GM12878 (cell line): Measurements from ENCODE around the gene CPA4. TPM values are rescaled to one million over a fixed set of nuclear protein-coding genes. Genes with fewer than 3 reads are reported as not detected.
A peak's percentile ranks its signal among the peaks of the same experiment; 100 is the strongest.

Experiments used
- BHLHE40 ChIP-seq, 2 experiments: fragments of 450-650 bp in 1 of 2; IDR thresholded peaks; 2 replicates each; pipeline ENCODE4 v1.6.1; 2011 to 2017; ENCODE audit warnings: low read depth in 2 of 2, borderline replicate concordance in 1 of 2, improper control_type of control experiment in 1 of 2, low read length in 1 of 2, mild to moderate bottlenecking in 1 of 2
- CREB1 ChIP-seq: IDR thresholded peaks from 2 replicates; pipeline ENCODE4 v1.6.1; 2012; ENCODE audit warnings: low read depth, mild to moderate bottlenecking, inconsistent platforms
- CUX1 ChIP-seq: IDR thresholded peaks from 2 replicates; pipeline ENCODE4 v1.6.1; 2012; ENCODE audit warnings: improper control_type of control experiment, low read depth, low read length; ENCODE audit not compliant: insufficient replicate concordance
- EZH2 ChIP-seq: IDR thresholded peaks from 2 replicates; pipeline ENCODE4 v1.6.1; 2012; ENCODE audit warnings: low read depth, mild to moderate bottlenecking, control low read depth, inconsistent platforms, low read length, borderline replicate concordance; ENCODE audit not compliant: control insufficient read depth
- IKZF1 ChIP-seq: fragments of 450-650 bp; conservative IDR thresholded peaks from 2 replicates; pipeline ENCODE4 v1.6.1; 2017; ENCODE audit warnings: antibody characterized with exemption, mild to moderate bottlenecking
- KLF5 ChIP-seq: fragments of 450-650 bp; IDR thresholded peaks from 2 replicates; pipeline ENCODE4 v1.6.1; 2014; ENCODE audit warnings: mild to moderate bottlenecking; ENCODE audit not compliant: partially characterized antibody
- LARP7 ChIP-seq: fragments of 450-650 bp; IDR thresholded peaks from 2 replicates; pipeline ENCODE4 v1.6.1; 2017; ENCODE audit warnings: mild to moderate bottlenecking
- PRDM15 ChIP-seq: fragments of 450-650 bp; formaldehyde crosslinking; IDR thresholded peaks from 2 replicates; pipeline ENCODE4 v1.4.0; 2020; ENCODE audit warnings: mild to moderate bottlenecking, moderate library complexity
- RELA ChIP-seq: fragments of 450-650 bp; IDR thresholded peaks from 2 replicates; pipeline ENCODE4 v1.8.0; 2014; ENCODE audit warnings: borderline replicate concordance; ENCODE audit not compliant: partially characterized antibody
- SIX5 ChIP-seq: IDR thresholded peaks from 2 replicates; pipeline ENCODE4 v1.6.1; 2011; ENCODE audit warnings: mild to moderate bottlenecking, low read depth, low read length, moderate library complexity; ENCODE audit not compliant: severe bottlenecking
- SKIL ChIP-seq: fragments of 450-650 bp; IDR thresholded peaks from 2 replicates; pipeline ENCODE4 v1.6.1; 2017; ENCODE audit warnings: mild to moderate bottlenecking, low read depth, inconsistent platforms; ENCODE audit not compliant: poor library complexity, severe bottlenecking
- SMAD5 ChIP-seq: IDR thresholded peaks from 2 replicates; pipeline ENCODE4 v1.6.1; 2016; ENCODE audit warnings: antibody characterized with exemption, low read depth
- TCF12 ChIP-seq: IDR thresholded peaks from 2 replicates; pipeline ENCODE4 v1.6.1; 2011; ENCODE audit warnings: low read depth, mild to moderate bottlenecking, low read length
- USF1 ChIP-seq: IDR thresholded peaks from 2 replicates; pipeline ENCODE4 v1.6.1; 2011; ENCODE audit warnings: borderline replicate concordance, low read depth, mild to moderate bottlenecking, moderate library complexity, mixed read lengths, low read length; ENCODE audit not compliant: insufficient read depth; ENCODE audit errors: extremely low read length
- YBX1 ChIP-seq: fragments of 450-650 bp; IDR thresholded peaks from 2 replicates; pipeline ENCODE4 v1.6.1; 2016; ENCODE audit warnings: antibody characterized with exemption
- polyA plus RNA-seq, 11 experiments: library from polyadenylated mRNA; depleted of rRNA in 4 of 11; unstranded in 6 of 11; stranded (reverse) in 5 of 11; fragments of >200 nt; fragmentation: Nextera tagmentation in 4 of 11; fragmentation: Illumina TruSeq in 1 of 11; extraction: Ambion mirVana in 4 of 11; extraction: Trizol in 1 of 11; gene quantifications; 1 replicate in 1 of 11; 2 replicates in 10 of 11; pipeline versions ENCODE4 v1.2.1 to v1.2.3, GENCODE V29; 2011 to 2016; ENCODE audit warnings: inconsistent platforms in 2 of 11, missing spikeins in 2 of 11, low read depth in 1 of 11
- total RNA-seq, 4 experiments: library from RNA; depleted of rRNA in 3 of 4; stranded (reverse); fragments of >200 nt in 3 of 4; fragmentation: Illumina TruSeq in 1 of 4; extraction: Trizol in 1 of 4; gene quantifications; 2 replicates each; pipeline versions ENCODE4 v1.2.1 to v1.2.3, GENCODE V29; 2013 to 2021

Gene CPA4
- total and polyA plus RNA-seq, 10 of the 15 experiments (the other 5 are each of a cell fraction or from before 2014, with no cell fraction given): 0.05 to 0.35 (median 0.18) TPM; not detected in 1

GRCh38 chr7:130365511-130366441 is 72.8 kb downstream of the CPA4 start (continued):
- TF ChIP-seq CUX1 (no peak), PRDM15 (CRISPR knock-in tag) (no peak), SKIL (no peak), RELA (no peak), IKZF1 (no peak; the same call in 1 of the 2 replicates), BHLHE40 (IDR thresholded peaks at IDR 0.05; ENCODE audit: borderline replicate concordance in 1 of 2, low read depth in 2 of 2, low read length in 1 of 2) (peak in 1 of 2 experiments; percentile 21; a peak in 1 of 4 replicates), USF1 (no peak), SMAD5 (peak; percentile 55; the same call in 1 of the 2 replicates), YBX1 (no peak), EZH2 (no peak), KLF5 (peak; percentile 44), CREB1 (0 out of 2 replicates have a peak, but pooled peaks have one; percentile 9), TCF12 (peak; percentile 97), LARP7 (no peak), SIX5 (no peak)
